ENCODE data around the gene KCNA1. TPM values are rescaled to one million over a fixed set of nuclear protein-coding genes. Genes with fewer than 3 reads are reported as not detected.

The KCNA1 gene
- total RNA-seq, result not detected in 2 replicates

GRCh38 chr12:4909734-4910501 lies at the start of gene KCNA1:
KCNA1 (plus strand) TSS chr12:4909905; CDS start chr12:4911379, 1,474 bp downstream.

Other genes starting within 250 kb of the KCNA1 start
- 0.15 TPM in 1 of 2 replicates, not detected in the other for gene GALNT8, start 189.5 kb upstream of the KCNA1 start, total RNA-seq
- gene KCNA5, start 134.0 kb downstream of the KCNA1 start, total RNA-seq, result not detected in 2 replicates

Data from epithelial cell of umbilical artery (primary cell).